Stomach (tissue), 19 donors: ENCODE data around the gene NCEH1. TPM values are rescaled to one million over a fixed set of nuclear protein-coding genes. Genes with fewer than 3 reads are reported as not detected.
A peak's percentile ranks its signal among the peaks of the same experiment; 100 is the strongest.
"Not testable (repeated sequence)": the region's sequence is repeated elsewhere in the genome, so short reads cannot be mapped to it uniquely, and the experiment has no call there.

ENCODE experiments used
- DNase-seq, 2 donors: peaks; one replicate each; pipeline versions ENCODE4 v3.0.0 to v3.0.0-alpha.2; 2013 to 2019
- H3K27ac ChIP-seq, 5 donors: fragments of 200-600 bp in 4 of 5; sonication (generic) in 4 of 5; one replicate each; pipeline ENCODE4 v1.5.1; 2013 to 2019; ENCODE audit warnings: mild to moderate bottlenecking in 1 of 5, moderate library complexity in 1 of 5
- H3K27me3 ChIP-seq, 3 donors: fragments of 200-600 bp; sonication (generic); one replicate each; pipeline ENCODE4 v1.5.1; 2017 to 2019; ENCODE audit warnings: mixed run types in 1 of 3
- H3K36me3 ChIP-seq, 4 donors: fragments of 200-600 bp; sonication (generic); 1 replicate in 3 of 4; 2 replicates in 1 of 4; pipeline ENCODE4 v1.5.1; 2016 to 2019
- H3K4me1 ChIP-seq, 4 donors: fragments of 200-600 bp; sonication (generic); one replicate each; pipeline ENCODE4 v1.5.1; 2016 to 2019
- H3K4me3 ChIP-seq, 4 donors: fragments of 200-600 bp; sonication (generic) in 3 of 4; one replicate each; pipeline ENCODE4 v1.5.1; 2016 to 2019; ENCODE audit warnings: mild to moderate bottlenecking in 1 of 4
- H3K9me3 ChIP-seq, 4 donors: fragments of 200-600 bp; sonication (generic); one replicate each; pipeline ENCODE4 v1.5.1; 2016 to 2019
- CTCF ChIP-seq, 7 experiments: fragments of 450-650 bp in 4 of 7; fragments of 200-600 bp in 3 of 7; sonication (generic) in 3 of 7; IDR thresholded peaks; one replicate each; pipeline ENCODE4 v1.5.1; 2016 to 2019; ENCODE audit warnings: antibody characterized with exemption in 7 of 7, control low read depth in 2 of 7, mild to moderate bottlenecking in 1 of 7
- EP300 ChIP-seq: sonication (generic); formaldehyde crosslinking; IDR thresholded peaks from one replicate; pipeline ENCODE4 v1.6.1; 2017; ENCODE audit warnings: antibody characterized with exemption
- POLR2A ChIP-seq, 4 donors: fragments of 450-650 bp; IDR thresholded peaks; one replicate each; pipeline ENCODE4 v1.6.1; 2016; ENCODE audit warnings: antibody characterized with exemption in 4 of 4, control low read depth in 2 of 4, mild to moderate bottlenecking in 1 of 4, moderate library complexity in 1 of 4
- POLR2AphosphoS5 ChIP-seq, 3 donors: sonication (generic); formaldehyde crosslinking; IDR thresholded peaks; one replicate each; pipeline ENCODE4 v1.6.1; 2016; ENCODE audit warnings: antibody characterized with exemption in 3 of 3
- WGBS, 5 donors: extraction: QIAGEN DNeasy Blood & Tissue Kit in 3 of 5; methylation state at CpG; one replicate each; pipeline versions ENCODE4 v1.1.5 to v1.1.7; 2013 to 2018; 5-methylcytosine and 5-hydroxymethylcytosine counted together
- intact Hi-C: fragments of 100-400 bp; cut with DNase I; formaldehyde crosslinking; loops from one replicate; pipeline ENCODE4 v1.15.1; 2023; ENCODE audit warnings: low total_unique reads
- long read RNA-seq, 10 donors: transcript quantifications; one replicate each; lab custom pipeline, GENCODE V29; 2026
- polyA plus RNA-seq, 3 donors: library from polyadenylated mRNA; stranded (reverse); fragments of 200-250 nt; gene quantifications; one replicate each; pipeline ENCODE4 v1.2.3, GENCODE V29; 2013
- total RNA-seq, 5 donors: library from RNA; depleted of rRNA; stranded (reverse); fragments of >200 nt; gene quantifications; one replicate each; pipeline versions ENCODE4 v1.1.0 to v1.2.3, GENCODE V29; 2014 to 2016
- donor health status: healthy with polysubstance abuse.
- donor health status: Bipolar disorder and iron deficiency.
- donor health status: healthy.

The NCEH1 gene
- 10 to 100 TPM in 2 of 5 donors, 1 to 10 TPM in 3; 1.2 to 19.9 (median 8.0) TPM for total RNA-seq
- polyA plus RNA-seq = 1 to 10 TPM; 1.8 to 7.0 (median 3.4) TPM
- long read RNA-seq, donor 1 = 0 reads
- long read RNA-seq, donor 2, full-length matches to known transcripts = 2 of 2 reads
- long read RNA-seq, donor 2, partial matches to known transcripts = 0 of 2 reads
- long read RNA-seq, donor 2, other reads (novel, unspliced or antisense) = 0 of 2 reads
- long read RNA-seq, donor 3, full-length matches to known transcripts = 1 of 1 reads
- long read RNA-seq, donor 3, partial matches to known transcripts = 0 of 1 reads
- long read RNA-seq, donor 3, other reads (novel, unspliced or antisense) = 0 of 1 reads
- long read RNA-seq, donor 4 = 0 reads
- long read RNA-seq, donor 5, full-length matches to known transcripts = 1 of 1 reads
- long read RNA-seq, donor 5, partial matches to known transcripts = 0 of 1 reads
- long read RNA-seq, donor 5, other reads (novel, unspliced or antisense) = 0 of 1 reads
- long read RNA-seq, donor 6 = 0 reads
- long read RNA-seq, donor 7, full-length matches to known transcripts = 4 of 4 reads
- long read RNA-seq, donor 7, partial matches to known transcripts = 0 of 4 reads
- long read RNA-seq, donor 7, other reads (novel, unspliced or antisense) = 0 of 4 reads
- long read RNA-seq, donor 8, full-length matches to known transcripts = 2 of 2 reads
- long read RNA-seq, donor 8, partial matches to known transcripts = 0 of 2 reads
- long read RNA-seq, donor 8, other reads (novel, unspliced or antisense) = 0 of 2 reads
- long read RNA-seq, donor 9, full-length matches to known transcripts = 1 of 1 reads
- long read RNA-seq, donor 9, partial matches to known transcripts = 0 of 1 reads
- long read RNA-seq, donor 9, other reads (novel, unspliced or antisense) = 0 of 1 reads
- long read RNA-seq, donor 10 = 0 reads

- WGBS, 5 donors = 0 to 1% (median 0%) methylated on average over 38 to 41 of the region's 41 CpGs
- peak; percentile 91 to 96 for DNase-seq
- H3K27ac ChIP-seq = peak within 1 kb of the TSS; percentile 85 to 96 (median 93)
- intact Hi-C loops = no loop called here
- H3K4me3 ChIP-seq = peak within 1 kb of the TSS; percentile 69 to 81 (median 78)
- peaks cover 14 to 49% (median 28%) of the 10 kb centered on the region in 4 donors for H3K4me1 ChIP-seq
- H3K9me3 ChIP-seq = no peaks in the 10 kb centered on the region
- H3K27me3 ChIP-seq = no peaks in the 10 kb centered on the region
- H3K36me3 ChIP-seq = no peaks in the 10 kb centered on the region
- peak; percentile 83 to 95 (median 94) for TF ChIP-seq POLR2AphosphoS5 (IDR thresholded peaks at IDR 0.05)
- peak in 2 of 4 donors; percentile 77 to 87 for TF ChIP-seq POLR2A (IDR thresholded peaks at IDR 0.05)
- peak in 5 of 7 experiments; percentile 66 to 94 (median 81) for TF ChIP-seq CTCF (IDR thresholded peaks at IDR 0.05)
- no peak for TF ChIP-seq EP300
These were observed at the start of gene NCEH1 for GRCh38 chr3:172710664-172711453. Gene NCEH1, minus strand, starts transcription at chr3:172711067. Its CDS starts 83 bp downstream, at chr3:172710984.

- H3K4me1 ChIP-seq, H3K4me3 ChIP-seq, H3K27me3 ChIP-seq, DNase-seq, intact Hi-C loops, H3K9me3 ChIP-seq, H3K27ac ChIP-seq: not testable (repeated sequence)
- 91 to 99% (median 97%) methylated on average over 6 of the region's 6 CpGs for WGBS, 5 donors
- peaks cover 0 to 51% (median 36%) of the 10 kb centered on the region in 4 donors for H3K36me3 ChIP-seq
These were observed 49.5 kb upstream of the NCEH1 start for GRCh38 chr3:172760416-172760815.

- no peaks in the 10 kb centered on the region for H3K27me3 ChIP-seq
- 93 to 95% (median 94%) methylated on average over 1 of the region's 1 CpG for WGBS, 5 donors
- no peak for DNase-seq
These were observed 42.3 kb upstream of the NCEH1 start for GRCh38 chr3:172753125-172753524.

More at GRCh38 chr3:172753125-172753524, 42.3 kb upstream of the NCEH1 start:
- Histone ChIP-seq H3K27ac (no peak overlapping the region), H3K4me3 (no peak overlapping the region), H3K9me3 (no peaks in the 10 kb centered on the region), H3K4me1 (peaks cover 10 to 40% (median 18%) of the 10 kb centered on the region in 4 donors), H3K36me3 (peaks cover 0 to 15% (median 6%) of the 10 kb centered on the region in 4 donors)
- TF ChIP-seq EP300 = no peak
- no peak for TF ChIP-seq CTCF (IDR thresholded peaks at IDR 0.05)
- no peak for TF ChIP-seq POLR2AphosphoS5 (IDR thresholded peaks at IDR 0.05)
- TF ChIP-seq POLR2A (IDR thresholded peaks at IDR 0.05) = no peak
- intact Hi-C loops = no loop called here
